HG02973 (cell line): ENCODE data around the gene LCE3B.
"Not testable (repeated sequence)": the region's sequence is repeated elsewhere in the genome, so short reads cannot be mapped to it uniquely, and the experiment has no call there.

Experiments used
- ATAC-seq: cut with Tn5 transposase; IDR thresholded peaks from one replicate; pipeline ENCODE4 v1.9.1; 2021; ENCODE audit warnings: moderate library complexity; ENCODE audit not compliant: unreplicated experiment

The LCE3B gene, protein sequence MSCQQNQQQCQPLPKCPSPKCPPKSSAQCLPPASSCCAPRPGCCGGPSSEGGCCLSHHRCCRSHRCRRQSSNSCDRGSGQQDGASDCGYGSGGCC

GRCh38 chr1:152613511-152613910 is at the start of gene LCE3B:
TSS of gene LCE3B (plus strand) at chr1:152613811. CDS start at chr1:152613811, 0 bp downstream.
- no peak for ATAC-seq

DNA sequence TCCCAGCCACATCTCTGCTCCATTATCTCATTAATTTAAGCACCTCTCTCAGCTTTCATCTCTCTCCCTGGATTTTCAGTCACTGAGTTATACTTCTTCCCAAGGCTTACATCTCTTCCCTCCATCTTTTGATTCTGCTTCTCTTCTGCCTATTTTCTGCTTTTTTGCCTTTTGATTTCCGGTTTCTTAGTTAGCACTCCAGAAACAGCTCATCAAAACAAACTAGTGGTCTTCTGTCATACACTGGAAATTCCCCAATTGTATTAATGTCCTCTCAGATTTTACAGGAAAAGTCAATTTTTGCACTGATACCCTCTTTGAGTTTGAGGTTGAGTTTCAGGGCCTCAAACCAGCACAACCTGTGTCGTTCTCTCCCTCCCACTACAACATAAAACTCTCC is 48.5 kb upstream of the LCE3B start:
- no peak for ATAC-seq

- ATAC-seq, result no peak
Measured at GRCh38 chr1:152565535-152566215, 47.9 kb upstream of the LCE3B start.

- ATAC-seq, result no peak
Measured at GRCh38 chr1:152566681-152567080, 46.9 kb upstream of the LCE3B start, which contains the start of gene LCE3E. TSS of gene LCE3E (minus strand) at chr1:152566780. CDS start at chr1:152566208, 572 bp downstream.

- ATAC-seq, result no peak
Measured at GRCh38 chr1:152577168-152577567, 36.4 kb upstream of the LCE3B start.

DNA sequence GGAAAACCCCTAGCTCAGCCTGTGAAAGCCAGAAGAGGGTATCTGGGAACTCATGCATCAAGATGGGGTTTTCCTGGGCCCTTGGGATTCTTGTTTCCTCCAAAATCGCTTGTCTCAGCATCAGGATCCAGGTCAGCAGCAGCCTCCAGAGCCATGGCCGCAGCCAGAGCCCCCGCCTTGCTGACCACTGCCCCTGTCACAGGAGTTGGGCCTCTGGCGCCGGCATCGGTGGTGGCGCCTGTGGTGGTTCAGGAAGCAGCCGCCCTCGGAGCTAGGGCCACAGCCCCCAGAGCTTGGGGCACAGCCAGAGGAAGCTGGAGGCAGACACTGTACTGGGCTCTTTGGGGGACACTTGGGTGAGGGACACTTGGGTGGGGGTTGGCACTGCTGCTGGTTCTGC is 34.1 kb upstream of the LCE3B start:
- not testable (repeated sequence) for ATAC-seq

DNA sequence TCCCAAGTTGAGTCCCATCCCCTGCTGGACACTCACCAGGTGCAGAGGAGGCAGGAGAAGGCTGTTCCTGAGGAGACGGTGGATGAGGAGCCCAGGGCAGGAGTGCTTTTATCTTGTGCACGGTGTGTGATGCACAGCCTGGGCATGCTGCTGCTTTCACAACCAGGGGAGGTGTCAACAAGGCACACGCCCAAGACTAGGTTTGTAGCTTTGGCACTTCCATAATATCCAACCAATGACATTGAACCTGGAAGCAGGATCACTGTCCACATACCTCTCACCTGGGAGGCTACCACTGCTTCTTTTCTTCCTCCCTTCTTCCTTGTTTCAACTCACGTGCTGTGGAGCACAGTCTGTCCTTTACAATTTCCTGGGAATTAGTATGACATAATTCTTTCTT is 33.2 kb upstream of the LCE3B start, which contains the start of gene LCE3D:
TSS of gene LCE3D (minus strand) at position 84 of the 400 bp plus-strand sequence. CDS start 580 bp downstream, outside the sequence.
- no peak for ATAC-seq

DNA sequence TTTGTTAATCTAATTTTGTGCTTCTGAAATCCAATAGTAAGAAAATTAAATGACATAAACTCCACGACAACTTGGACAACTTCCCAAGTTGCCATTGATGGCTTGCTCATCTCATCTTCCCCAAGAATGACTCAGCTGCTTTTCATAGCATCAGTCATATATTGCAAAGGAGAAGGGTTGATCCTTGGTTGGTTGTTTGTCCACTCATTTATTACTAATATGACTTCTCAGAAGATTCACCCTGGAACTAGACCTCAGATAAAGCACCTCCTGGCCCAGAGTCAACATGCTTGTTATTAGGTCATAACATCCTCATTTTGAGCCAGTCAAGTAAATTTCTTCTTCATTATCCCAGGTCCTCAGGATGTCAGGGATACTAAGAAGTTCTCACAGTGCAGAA is 31.0 kb upstream of the LCE3B start:
- ATAC-seq, result no peak

- no peak for ATAC-seq
Measured at GRCh38 chr1:152585586-152585985, 28.0 kb upstream of the LCE3B start.

- no peak for ATAC-seq
Measured at GRCh38 chr1:152596986-152597385, 16.6 kb upstream of the LCE3B start.

- ATAC-seq, result no peak
Measured at GRCh38 chr1:152599934-152600333, 13.7 kb upstream of the LCE3B start, which contains the start of gene LCE3C. TSS of gene LCE3C (plus strand) at chr1:152600234. CDS start at chr1:152600732, 498 bp downstream.

DNA sequence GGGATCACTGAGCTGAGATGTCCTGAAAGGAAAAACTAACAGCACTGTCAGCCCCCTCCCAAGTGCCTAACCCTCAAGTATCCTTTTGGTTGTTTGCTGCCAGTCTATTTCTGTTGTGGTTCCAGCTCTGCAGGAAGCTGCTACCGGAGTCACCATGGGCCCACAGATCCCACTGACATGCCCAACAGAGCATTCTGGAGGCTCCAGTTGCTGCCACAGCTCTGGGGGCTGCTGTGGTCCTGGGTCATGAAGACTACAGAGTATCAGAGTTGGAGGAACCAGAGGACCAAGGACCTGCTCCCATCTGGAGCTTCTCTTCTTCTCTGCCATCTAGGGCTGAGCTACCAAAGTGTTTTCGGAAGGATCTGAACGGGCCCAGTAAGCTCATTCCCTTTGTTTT is 8.4 kb downstream of the LCE3B start:
- no peak for ATAC-seq

- ATAC-seq, result no peak
Measured at GRCh38 chr1:152622803-152623202, 9.2 kb downstream of the LCE3B start, which contains the start of gene LCE3A. TSS of gene LCE3A (minus strand) at chr1:152623103. CDS start at chr1:152623103, 0 bp downstream.

GRCh38 chr1:152623203-152623844 is 9.7 kb downstream of the LCE3B start:
- ATAC-seq, result no peak

GRCh38 chr1:152626744-152627143 is 13.1 kb downstream of the LCE3B start:
- ATAC-seq, result no peak

DNA sequence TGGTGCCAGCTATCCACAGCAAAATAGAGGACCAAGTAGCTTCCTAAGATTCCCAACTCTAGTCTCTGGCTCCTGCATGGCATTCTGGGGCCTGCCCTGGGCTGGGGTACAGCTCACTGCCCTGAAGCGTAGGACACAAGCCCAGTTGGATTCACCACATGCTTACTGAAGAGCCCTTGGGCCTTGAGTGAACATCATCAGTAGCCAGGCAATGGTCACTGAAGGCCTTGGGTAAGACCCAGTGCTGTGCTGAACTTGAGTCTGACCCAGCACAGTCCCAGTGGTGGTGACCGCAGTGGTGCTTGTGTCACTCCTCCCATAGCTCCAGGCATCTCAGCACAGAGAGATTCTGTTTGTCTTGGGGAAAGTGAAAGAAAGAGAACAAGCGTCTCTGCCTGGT is 17.0 kb downstream of the LCE3B start:
- ATAC-seq, result no peak

DNA sequence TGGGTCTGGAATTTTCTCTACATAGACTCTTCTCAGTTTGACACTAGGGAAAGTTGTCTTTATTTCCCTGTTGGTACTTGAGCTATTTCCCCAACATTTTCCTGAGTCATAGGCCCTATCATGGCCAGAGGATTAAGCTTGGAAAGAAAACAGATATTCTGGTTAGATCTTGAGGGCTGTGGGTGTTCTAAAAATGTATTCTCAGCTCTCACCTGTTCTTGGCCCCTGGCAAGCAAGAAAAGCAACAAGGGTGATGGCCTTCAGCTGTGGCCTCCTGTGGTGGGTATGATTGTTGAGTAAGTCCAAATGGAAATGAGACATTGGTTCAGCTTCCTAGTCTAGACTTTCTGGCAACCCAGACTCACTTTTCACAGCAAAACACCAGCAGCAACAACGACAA is 26.7 kb downstream of the LCE3B start:
- ATAC-seq, result no peak

GRCh38 chr1:152643945-152644344 is 30.3 kb downstream of the LCE3B start:
- ATAC-seq, result no peak

- ATAC-seq, result no peak
Measured at GRCh38 chr1:152645146-152645545, 31.5 kb downstream of the LCE3B start.

DNA sequence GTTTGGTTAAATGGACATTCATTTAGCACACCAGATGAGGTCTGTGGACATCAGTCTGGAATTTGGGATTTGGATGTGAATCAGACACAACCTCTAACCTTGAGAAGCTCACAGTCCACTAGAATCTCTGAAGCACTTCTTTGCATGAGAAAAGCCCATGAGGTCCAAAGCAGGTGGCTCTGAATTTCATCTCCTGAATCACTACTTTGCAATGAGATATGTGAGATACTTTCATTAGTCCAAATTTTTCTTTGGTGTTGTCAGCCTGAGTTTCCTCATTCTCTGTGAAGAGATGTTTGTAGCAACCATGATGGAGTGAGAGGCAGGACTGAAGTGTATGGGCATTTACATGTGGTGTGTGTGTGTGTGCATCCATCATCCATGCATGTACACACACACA is 33.0 kb downstream of the LCE3B start:
- no peak for ATAC-seq

DNA sequence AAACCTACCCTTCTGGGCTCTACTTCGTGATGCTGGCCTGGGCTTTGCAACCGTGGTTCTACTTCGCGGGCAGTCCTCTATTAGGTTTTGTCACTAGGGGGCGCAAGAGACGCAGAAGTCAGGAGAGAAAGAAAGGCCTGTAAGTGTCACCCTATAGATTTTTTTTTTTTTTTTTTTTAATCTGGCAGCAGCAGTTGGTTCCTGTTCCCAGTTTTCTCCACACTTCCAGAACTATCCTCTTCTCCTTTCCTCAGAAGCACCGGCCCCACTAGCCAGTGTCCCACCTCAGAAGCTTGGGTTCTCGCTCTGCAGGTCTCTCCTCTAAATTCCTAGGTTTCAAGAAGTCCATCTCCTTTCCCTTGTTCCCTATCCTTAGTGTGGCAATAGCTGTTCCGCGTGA is 40.5 kb downstream of the LCE3B start:
- no peak for ATAC-seq

- ATAC-seq, result no peak
Measured at GRCh38 chr1:152656459-152656858, 42.8 kb downstream of the LCE3B start.
